ENCODE data around the gene C4A.

The C4A gene

DNA sequence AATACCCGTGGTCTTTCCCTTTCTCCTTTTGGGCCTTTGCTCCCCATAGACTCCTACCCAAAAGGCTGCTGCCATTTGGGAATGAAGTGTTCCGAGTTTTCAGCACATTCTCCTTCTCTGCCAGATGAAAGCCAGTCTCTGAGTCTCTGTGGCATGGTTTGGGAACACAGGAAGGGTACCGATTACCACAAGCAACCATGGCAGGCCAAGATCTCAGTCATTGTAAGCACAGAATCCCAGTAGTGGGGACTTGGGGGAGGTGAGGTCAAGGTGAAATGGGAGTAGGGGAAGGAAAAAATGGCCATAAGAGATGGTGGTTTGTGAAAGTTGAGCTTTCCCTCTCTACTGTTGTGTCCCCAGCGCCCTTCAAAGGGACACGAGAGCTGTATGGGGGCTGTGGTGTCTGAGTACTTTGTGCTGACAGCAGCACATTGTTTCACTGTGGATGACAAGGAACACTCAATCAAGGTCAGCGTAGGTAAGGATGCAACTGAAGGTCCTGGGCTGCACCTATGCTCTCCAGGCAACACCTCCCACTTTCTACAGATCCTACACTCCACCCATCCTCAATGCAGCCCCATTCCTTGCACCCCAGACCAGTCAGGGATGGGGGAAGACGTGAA is 31.8 kb upstream of the C4A start:
- intact Hi-C loops (cut with micrococcal nuclease): no loop called here
- H3K27me3 Mint-ChIP-seq: peaks cover 10% of the 10 kb centered on the region
- H3K27ac Mint-ChIP-seq: no peak overlapping the region
- peaks cover 69% of the 10 kb centered on the region for H3K4me1 Mint-ChIP-seq (ENCODE audit: low read depth)
- peaks cover 97% of the 10 kb centered on the region for H3K36me3 Mint-ChIP-seq (ENCODE audit: low read depth)
- no peaks in the 10 kb centered on the region for H3K9me3 Mint-ChIP-seq
- no peak overlapping the region for H3K4me3 Mint-ChIP-seq

DNA sequence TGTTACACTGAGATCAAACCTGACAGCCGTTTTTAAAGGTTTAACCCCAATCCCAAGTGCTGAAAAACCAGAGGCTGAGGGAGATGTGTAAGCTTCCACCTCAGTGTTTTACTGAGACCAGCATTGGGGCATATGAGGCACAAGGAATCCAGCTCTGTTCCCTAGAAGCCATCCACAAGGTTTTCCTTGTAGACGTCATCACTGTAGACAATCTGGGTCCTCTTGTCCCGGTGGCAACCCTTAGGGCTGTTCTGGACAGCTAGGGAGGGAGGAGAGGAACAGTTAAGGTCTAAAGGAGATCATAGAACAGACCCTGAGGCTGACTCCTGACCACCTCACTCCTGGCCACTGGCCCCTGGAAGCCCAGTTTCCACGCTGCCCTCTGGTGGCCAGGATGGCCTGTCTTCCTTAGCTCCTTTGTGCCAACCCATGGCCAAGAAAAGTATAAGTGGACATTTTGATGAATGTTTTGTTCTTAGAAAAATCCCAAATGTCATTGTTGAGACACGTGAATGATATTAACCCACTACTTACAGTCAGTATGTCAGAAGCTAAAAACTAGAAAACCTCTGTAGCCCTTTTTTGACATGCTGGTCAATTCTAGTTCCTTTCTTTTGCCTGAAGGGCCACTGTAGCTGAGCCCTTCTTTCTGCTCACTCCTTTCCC is 29.6 kb upstream of the C4A start:
- no peak overlapping the region for H3K4me3 Mint-ChIP-seq
- intact Hi-C loops (cut with micrococcal nuclease): no loop called here
- peak overlapping the region; percentile 47 for H3K27ac Mint-ChIP-seq
- peaks cover 7% of the 10 kb centered on the region for H3K27me3 Mint-ChIP-seq
- H3K4me1 Mint-ChIP-seq (ENCODE audit: low read depth): peaks cover 48% of the 10 kb centered on the region
- H3K9me3 Mint-ChIP-seq: no peaks in the 10 kb centered on the region
- peaks cover 97% of the 10 kb centered on the region for H3K36me3 Mint-ChIP-seq (ENCODE audit: low read depth)

DNA sequence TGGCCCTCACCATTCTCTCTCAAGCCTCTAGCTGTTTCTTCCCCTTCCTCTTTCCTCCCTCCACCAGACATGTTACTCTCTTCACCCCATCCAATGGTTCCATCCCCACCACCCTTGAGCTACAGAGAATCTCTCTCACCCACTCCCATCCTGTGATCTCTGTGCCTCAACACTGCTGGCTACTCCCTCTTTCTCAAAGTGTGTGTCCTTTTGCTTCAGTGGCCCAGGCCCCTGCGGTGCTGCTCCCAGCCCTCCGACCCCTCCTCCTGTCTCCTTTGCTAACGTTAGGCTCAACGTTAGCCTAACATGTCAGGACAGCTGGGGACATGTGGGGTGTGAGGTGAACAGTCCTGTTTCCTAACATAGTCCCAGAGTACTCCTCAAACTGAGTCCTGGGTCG is 29.0 kb upstream of the C4A start:
- no peaks in the 10 kb centered on the region for H3K9me3 Mint-ChIP-seq
- no peak overlapping the region for H3K4me3 Mint-ChIP-seq
- peaks cover 2% of the 10 kb centered on the region for H3K27me3 Mint-ChIP-seq
- peaks cover 49% of the 10 kb centered on the region for H3K4me1 Mint-ChIP-seq (ENCODE audit: low read depth)
- intact Hi-C loops (cut with micrococcal nuclease): no loop called here
- peaks cover 95% of the 10 kb centered on the region for H3K36me3 Mint-ChIP-seq (ENCODE audit: low read depth)
- H3K27ac Mint-ChIP-seq: peak overlapping the region; percentile 47

DNA sequence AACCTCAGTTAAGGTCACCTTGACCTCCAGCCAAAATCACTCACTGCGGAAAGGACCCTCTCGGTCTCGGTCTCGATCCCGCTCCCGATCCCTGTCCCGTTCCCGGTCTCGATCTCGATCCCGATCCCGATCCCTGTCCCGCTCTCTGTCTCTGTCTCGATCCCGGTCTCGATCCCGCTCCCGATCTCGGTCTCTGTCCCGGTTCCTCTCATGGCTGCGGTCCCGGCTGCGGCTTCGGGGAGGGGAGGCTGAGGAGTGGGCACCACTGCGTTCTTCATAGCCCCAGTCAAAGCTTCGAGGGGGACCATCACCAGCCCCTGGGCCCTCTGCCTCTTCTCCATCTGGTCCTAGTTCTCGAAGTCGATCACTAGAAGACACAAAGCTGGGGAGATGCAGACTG is 27.3 kb upstream of the C4A start:
- peaks cover 91% of the 10 kb centered on the region for H3K36me3 Mint-ChIP-seq (ENCODE audit: low read depth)
- H3K27ac Mint-ChIP-seq: peak overlapping the region; percentile 47
- peaks cover 47% of the 10 kb centered on the region for H3K4me1 Mint-ChIP-seq (ENCODE audit: low read depth)
- H3K9me3 Mint-ChIP-seq: no peaks in the 10 kb centered on the region
- H3K27me3 Mint-ChIP-seq: no peaks in the 10 kb centered on the region
- H3K4me3 Mint-ChIP-seq: no peak overlapping the region
- intact Hi-C loops (cut with micrococcal nuclease): no loop called here

DNA sequence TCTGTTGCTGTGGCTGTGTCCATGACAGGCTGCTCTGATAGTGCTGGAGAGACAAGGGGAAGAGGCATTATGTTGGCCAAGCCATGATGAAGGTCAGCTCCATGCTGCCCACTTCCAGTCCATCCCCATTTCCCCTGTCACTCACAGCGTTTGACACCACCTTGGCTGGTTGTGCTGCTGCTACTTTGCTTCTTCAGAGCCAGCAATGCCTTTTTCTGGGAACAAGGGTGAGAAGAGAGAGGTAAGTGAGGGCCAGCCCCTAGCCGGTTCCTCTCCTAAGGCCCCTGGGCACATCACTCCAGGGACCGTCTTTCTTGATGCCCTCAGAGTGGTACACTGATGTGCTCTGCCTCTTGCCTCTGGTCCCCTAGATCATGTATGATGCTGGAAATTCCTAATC is 25.1 kb upstream of the C4A start:
- intact Hi-C loops (cut with micrococcal nuclease): loop anchor here (5.0 kb wide), 1 partner anchor 59 kb away; the partner anchor contains the start of gene EHMT2
- H3K27ac Mint-ChIP-seq: no peak overlapping the region
- H3K36me3 Mint-ChIP-seq (ENCODE audit: low read depth): peaks cover 91% of the 10 kb centered on the region
- H3K4me3 Mint-ChIP-seq: no peak overlapping the region
- peaks cover 62% of the 10 kb centered on the region for H3K4me1 Mint-ChIP-seq (ENCODE audit: low read depth)
- no peaks in the 10 kb centered on the region for H3K27me3 Mint-ChIP-seq
- H3K9me3 Mint-ChIP-seq: no peaks in the 10 kb centered on the region

DNA sequence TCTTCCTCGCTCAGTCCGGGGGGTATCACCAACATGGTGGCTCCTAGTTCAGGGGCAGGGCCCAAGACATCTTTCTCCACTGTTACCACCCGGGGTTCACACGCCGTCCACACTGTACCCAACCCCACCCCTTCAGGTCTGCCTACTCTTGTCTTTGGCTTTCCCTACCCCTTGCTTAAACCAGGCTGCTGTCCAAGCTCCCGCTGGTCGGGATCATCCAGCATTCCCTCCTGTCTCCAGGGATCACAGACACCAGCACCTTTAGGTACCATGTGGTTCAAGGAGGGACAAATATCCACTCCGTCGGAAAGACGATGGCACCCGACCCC is 23.5 kb upstream of the C4A start:
- H3K4me3 Mint-ChIP-seq: peak overlapping the region; percentile 90
- peaks cover 94% of the 10 kb centered on the region for H3K36me3 Mint-ChIP-seq (ENCODE audit: low read depth)
- H3K4me1 Mint-ChIP-seq (ENCODE audit: low read depth): peaks cover 56% of the 10 kb centered on the region
- intact Hi-C loops (cut with micrococcal nuclease): loop anchor here (5.0 kb wide), 1 partner anchor 61 kb away; the partner anchor contains the start of gene EHMT2
- H3K9me3 Mint-ChIP-seq: no peaks in the 10 kb centered on the region
- no peaks in the 10 kb centered on the region for H3K27me3 Mint-ChIP-seq
- peak overlapping the region; percentile 92 for H3K27ac Mint-ChIP-seq

DNA sequence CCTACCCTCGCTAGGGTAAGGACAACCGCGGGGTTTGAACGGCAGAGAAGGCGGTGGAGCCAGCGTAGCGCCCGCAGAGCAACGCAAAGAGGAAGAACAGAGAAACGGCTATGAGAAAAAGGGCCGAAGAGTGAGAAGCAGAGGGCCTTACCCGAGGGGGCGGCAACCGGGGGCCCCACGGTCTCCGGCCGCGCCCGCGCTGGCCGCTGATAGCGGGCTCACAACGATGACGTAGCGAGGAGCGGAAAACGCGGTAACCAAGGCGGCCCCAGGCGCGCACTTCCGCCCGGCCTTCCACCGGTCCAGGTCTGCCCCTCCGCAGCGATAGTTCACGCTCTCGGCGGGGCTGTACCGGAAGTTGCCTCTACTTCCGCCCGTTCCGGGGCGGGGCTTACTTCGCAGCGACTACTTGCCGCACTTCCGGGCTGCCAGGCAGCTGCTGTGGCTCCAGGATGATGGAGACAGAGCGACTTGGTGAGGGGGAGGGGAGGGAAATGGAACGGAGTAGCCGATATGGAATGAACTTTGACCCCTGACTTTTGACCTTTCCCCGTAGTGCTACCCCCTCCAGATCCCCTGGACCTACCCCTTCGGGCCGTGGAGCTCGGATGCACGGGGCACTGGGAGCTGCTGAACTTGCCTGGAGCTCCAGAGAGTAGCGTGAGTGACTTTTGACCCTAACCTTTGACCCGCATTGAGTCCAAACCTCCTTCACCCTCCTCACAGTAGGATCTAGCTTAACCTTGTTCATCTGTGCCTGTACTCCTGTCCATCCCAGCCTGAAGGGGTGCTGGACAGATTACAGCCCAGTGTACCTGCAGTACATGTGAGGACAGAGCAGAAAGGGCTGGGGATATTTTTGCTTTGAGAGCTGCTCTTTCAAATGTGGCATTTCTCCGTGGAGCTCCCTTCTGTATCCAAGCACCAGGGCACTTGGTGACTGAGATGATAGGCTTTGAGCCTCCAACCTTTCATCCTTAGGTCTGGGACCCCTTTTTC is 22.8 kb upstream of the C4A start, which contains the start of the genes NELFE and SKIC2:
Gene NELFE, minus strand, starts transcription at position 231 of the 999 bp plus-strand sequence. CDS start 525 bp downstream, outside the sequence.
Gene SKIC2, plus strand, starts transcription at position 435 of the 999 bp plus-strand sequence. Its CDS starts 18 bp downstream, at position 453.
- Mint-ChIP-seq H3K27me3 (no peaks in the 10 kb centered on the region), H3K4me3 (peak within 1 kb of the TSS; percentile 90), H3K9me3 (no peaks in the 10 kb centered on the region), H3K36me3 (ENCODE audit: low read depth) (peaks cover 94% of the 10 kb centered on the region), H3K27ac (peak within 1 kb of the TSS; percentile 92), H3K4me1 (ENCODE audit: low read depth) (peaks cover 49% of the 10 kb centered on the region)
- intact Hi-C loops (cut with micrococcal nuclease): loop anchor here (1.0 to 5.0 kb wide), 2 partner anchors 13 to 62 kb away; partner anchors contain the start of genes DXO and EHMT2

DNA sequence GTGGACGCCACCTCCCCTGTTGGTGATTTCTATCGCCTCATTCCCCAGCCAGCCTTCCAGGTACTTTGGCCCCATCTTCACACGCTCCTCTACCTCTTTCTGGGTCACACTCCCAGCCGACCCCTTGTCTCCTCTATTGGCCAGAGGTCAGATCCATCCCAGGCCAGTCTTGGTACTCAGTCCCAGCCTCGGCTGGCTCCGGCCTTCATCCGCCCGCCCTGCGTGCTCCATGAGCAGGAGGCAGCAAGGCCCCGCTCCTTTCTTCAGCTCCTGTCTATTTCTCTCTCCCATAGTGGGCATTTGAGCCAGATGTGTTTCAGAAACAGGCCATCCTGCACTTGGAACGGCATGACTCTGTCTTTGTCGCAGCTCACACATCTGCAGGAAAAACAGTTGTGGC is 20.2 kb upstream of the C4A start:
- no peaks in the 10 kb centered on the region for H3K9me3 Mint-ChIP-seq
- intact Hi-C loops (cut with micrococcal nuclease): no loop called here
- no peak overlapping the region for H3K27ac Mint-ChIP-seq
- no peak overlapping the region for H3K4me3 Mint-ChIP-seq
- H3K27me3 Mint-ChIP-seq: no peaks in the 10 kb centered on the region
- H3K4me1 Mint-ChIP-seq (ENCODE audit: low read depth): peaks cover 39% of the 10 kb centered on the region
- H3K36me3 Mint-ChIP-seq (ENCODE audit: low read depth): peaks cover 94% of the 10 kb centered on the region

DNA sequence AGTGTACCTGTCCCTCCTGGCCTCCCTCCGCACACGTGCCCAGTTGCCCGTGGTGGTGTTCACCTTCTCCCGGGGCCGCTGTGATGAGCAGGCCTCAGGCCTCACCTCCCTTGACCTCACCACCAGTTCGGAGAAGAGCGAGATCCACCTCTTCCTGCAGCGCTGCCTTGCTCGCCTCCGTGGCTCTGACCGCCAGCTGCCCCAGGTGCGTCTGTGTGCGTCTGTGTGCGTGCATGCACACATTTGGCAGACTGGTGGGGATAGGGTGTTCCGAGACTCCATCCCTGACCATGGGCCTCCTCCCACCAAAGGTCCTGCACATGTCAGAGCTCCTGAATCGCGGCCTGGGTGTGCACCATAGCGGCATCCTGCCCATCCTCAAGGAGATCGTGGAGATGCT is 17.9 kb upstream of the C4A start:
- Mint-ChIP-seq H3K4me3 (no peak overlapping the region), H3K36me3 (ENCODE audit: low read depth) (peaks cover 98% of the 10 kb centered on the region), H3K4me1 (ENCODE audit: low read depth) (peaks cover 26% of the 10 kb centered on the region), H3K27ac (no peak overlapping the region), H3K27me3 (no peaks in the 10 kb centered on the region), H3K9me3 (no peaks in the 10 kb centered on the region)
- intact Hi-C loops (cut with micrococcal nuclease): no loop called here

DNA sequence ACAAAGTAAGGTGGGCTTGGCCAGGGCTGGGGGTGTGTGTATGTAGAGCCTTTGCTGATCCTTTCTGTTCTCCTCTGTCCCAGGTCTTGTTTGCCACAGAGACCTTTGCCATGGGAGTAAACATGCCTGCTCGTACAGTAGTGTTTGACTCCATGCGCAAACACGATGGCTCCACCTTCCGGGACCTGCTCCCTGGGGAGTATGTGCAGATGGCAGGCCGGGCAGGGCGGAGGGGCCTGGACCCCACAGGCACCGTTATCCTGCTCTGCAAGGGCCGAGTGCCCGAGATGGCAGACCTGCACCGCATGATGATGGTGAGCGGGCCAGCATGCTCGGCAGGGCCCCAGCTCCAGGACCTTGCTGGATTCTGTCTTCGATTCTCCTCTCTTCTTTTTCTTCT is 16.2 kb upstream of the C4A start:
- intact Hi-C loops (cut with micrococcal nuclease): no loop called here
- Mint-ChIP-seq H3K4me1 (ENCODE audit: low read depth) (peaks cover 19% of the 10 kb centered on the region), H3K9me3 (no peaks in the 10 kb centered on the region), H3K36me3 (ENCODE audit: low read depth) (peaks cover 100% of the 10 kb centered on the region), H3K27ac (no peak overlapping the region), H3K4me3 (no peak overlapping the region), H3K27me3 (no peaks in the 10 kb centered on the region)

DNA sequence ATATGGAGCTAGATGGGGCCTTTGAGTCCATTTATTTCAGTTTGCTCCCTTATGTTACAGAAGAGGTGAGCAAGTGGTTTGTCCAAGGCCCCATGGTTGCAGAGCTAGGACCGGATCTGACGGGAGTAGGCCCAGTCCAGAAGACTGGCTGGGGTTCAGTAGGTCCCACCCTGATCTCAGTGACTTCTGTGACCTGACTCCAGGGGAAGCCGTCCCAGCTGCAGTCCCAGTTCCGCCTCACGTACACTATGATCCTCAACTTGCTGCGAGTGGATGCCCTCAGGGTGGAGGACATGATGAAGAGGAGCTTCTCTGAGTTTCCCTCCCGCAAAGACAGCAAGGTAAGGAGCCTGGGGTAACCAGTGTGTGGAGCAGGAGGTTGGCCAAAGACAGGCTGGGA is 15.4 kb upstream of the C4A start:
- no peaks in the 10 kb centered on the region for H3K27me3 Mint-ChIP-seq
- H3K27ac Mint-ChIP-seq: no peak overlapping the region
- H3K36me3 Mint-ChIP-seq (ENCODE audit: low read depth): peaks cover 93% of the 10 kb centered on the region
- intact Hi-C loops (cut with micrococcal nuclease): no loop called here
- H3K4me3 Mint-ChIP-seq: no peak overlapping the region
- H3K9me3 Mint-ChIP-seq: no peaks in the 10 kb centered on the region
- H3K4me1 Mint-ChIP-seq (ENCODE audit: low read depth): peaks cover 25% of the 10 kb centered on the region

DNA sequence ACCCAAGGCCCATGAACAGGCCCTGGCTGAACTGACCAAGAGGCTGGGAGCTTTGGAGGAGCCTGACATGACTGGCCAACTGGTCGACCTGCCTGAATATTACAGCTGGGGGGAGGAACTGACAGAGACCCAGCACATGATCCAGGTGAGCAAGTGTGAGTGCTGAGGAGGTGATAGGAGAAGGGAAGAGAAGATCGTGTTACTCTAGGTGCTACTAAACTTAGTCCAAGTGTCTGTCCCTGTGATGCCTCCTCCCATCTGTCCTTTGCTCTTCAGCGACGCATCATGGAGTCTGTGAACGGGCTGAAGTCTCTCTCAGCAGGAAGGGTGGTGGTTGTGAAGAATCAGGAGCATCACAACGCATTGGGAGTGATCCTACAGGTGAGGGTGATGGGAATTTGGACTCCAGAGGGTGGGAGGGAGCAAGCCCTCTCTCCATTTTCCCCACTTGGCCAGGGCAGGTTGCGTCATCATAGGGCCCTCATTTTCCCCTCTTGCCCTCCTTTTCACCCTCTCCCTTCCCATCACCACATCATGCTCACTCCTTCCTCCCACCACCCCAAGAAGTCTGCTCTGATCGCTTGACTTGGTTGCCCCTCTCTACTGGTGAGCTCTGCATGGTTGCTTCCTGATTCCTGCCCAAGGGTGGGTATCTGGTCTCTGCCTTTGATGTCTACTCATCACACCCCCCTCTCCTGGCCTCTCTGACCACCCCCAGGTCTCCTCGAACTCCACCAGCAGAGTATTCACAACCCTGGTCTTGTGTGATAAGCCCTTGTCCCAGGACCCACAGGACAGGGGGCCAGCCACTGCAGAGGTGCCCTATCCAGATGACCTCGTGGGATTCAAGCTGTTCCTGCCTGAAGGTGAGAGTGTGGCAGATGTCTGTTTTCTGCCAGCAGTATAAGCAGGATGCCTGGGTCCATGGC is 14.6 kb upstream of the C4A start:
- Mint-ChIP-seq H3K27ac (no peak overlapping the region), H3K27me3 (no peaks in the 10 kb centered on the region), H3K4me3 (no peak overlapping the region), H3K36me3 (ENCODE audit: low read depth) (peaks cover 87% of the 10 kb centered on the region), H3K4me1 (ENCODE audit: low read depth) (peaks cover 23% of the 10 kb centered on the region), H3K9me3 (no peaks in the 10 kb centered on the region)
- intact Hi-C loops (cut with micrococcal nuclease): no loop called here

DNA sequence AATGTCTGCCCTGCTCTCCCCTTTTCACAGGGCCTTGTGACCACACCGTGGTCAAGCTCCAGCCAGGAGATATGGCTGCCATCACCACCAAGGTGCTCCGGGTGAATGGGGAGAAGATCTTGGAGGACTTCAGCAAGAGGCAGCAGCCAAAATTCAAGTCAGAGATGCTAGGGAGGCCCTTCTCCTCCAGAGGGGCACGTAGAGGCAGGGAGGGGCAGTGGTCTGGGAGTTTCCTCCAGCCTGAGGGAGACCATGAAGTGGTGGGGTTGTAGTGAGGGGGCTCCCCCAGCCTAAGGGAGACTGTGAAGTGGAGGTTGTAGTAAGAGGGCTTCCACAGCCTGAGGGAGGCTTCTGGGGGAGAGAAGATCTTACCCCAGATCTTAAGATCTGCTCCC is 13.9 kb upstream of the C4A start:
- Mint-ChIP-seq H3K27me3 (no peaks in the 10 kb centered on the region), H3K36me3 (ENCODE audit: low read depth) (peaks cover 87% of the 10 kb centered on the region), H3K27ac (no peak overlapping the region)

More for the DNA sequence above, 13.9 kb upstream of the C4A start:
- intact Hi-C loops (cut with micrococcal nuclease): no loop called here
- peaks cover 28% of the 10 kb centered on the region for H3K4me1 Mint-ChIP-seq (ENCODE audit: low read depth)
- H3K4me3 Mint-ChIP-seq: no peak overlapping the region
- H3K9me3 Mint-ChIP-seq: no peaks in the 10 kb centered on the region
